ENCODE data around the gene BMP7. TPM values are rescaled to one million over a fixed set of nuclear protein-coding genes. Genes with fewer than 3 reads are reported as not detected.

BMP7 gene
- total and polyA plus RNA-seq, 2 experiments from 2014 or later = 15.9 to 22.8 TPM

GRCh38 chr20:57124800-57125517 lies 141.5 kb downstream of the BMP7 start (continued):
- TF ChIP-seq NANOG (IDR thresholded peaks at IDR 0.05; ENCODE audit: borderline replicate concordance) = no peak
- no peak for TF ChIP-seq ZNF114 (CRISPR knock-in tag; IDR thresholded peaks at IDR 0.05)
- no peak for TF ChIP-seq ZNF331 (CRISPR knock-in tag; IDR thresholded peaks at IDR 0.05; ENCODE audit: low read depth)
- no peak for TF ChIP-seq STAT1 (IDR thresholded peaks at IDR 0.05; ENCODE audit: unreplicated experiment)
- TF ChIP-seq EZH2phosphoT487 (IDR thresholded peaks at IDR 0.05; ENCODE audit: unreplicated experiment) = no peak

- Histone ChIP-seq H3K4me1 (ENCODE audit: insufficient read depth) (peaks cover 6% of the 10 kb centered on the region), H2AFZ (no peak overlapping the region), H3F3A (replicated peaks; ENCODE audit: low read depth) (no peaks in the 10 kb centered on the region), H3K4me3 (no peak overlapping the region), H3K27me3 (ENCODE audit: insufficient read depth) (no peaks in the 10 kb centered on the region), H3K36me3 (ENCODE audit: insufficient read depth) (no peaks in the 10 kb centered on the region), H3K9me2 (ENCODE audit: insufficient read depth) (no peaks in the 10 kb centered on the region; the same call in 1 of the 2 replicates), H3K4me2 (no peak overlapping the region), H3K27ac (ENCODE audit: low read depth) (no peak overlapping the region), H4K20me1 (replicated peaks; ENCODE audit: insufficient read depth) (no peaks in the 10 kb centered on the region), H3K79me2 (replicated peaks; ENCODE audit: insufficient read depth) (no peaks in the 10 kb centered on the region)
- H3K4me1 Mint-ChIP-seq = peaks cover 19% of the 10 kb centered on the region
- H3K27ac Mint-ChIP-seq = no peak overlapping the region
- H3K4me3 Mint-ChIP-seq = no peak overlapping the region
- no peak for TF ChIP-seq ETS1 (IDR thresholded peaks at IDR 0.05)
- TF ChIP-seq, protein P1, sequence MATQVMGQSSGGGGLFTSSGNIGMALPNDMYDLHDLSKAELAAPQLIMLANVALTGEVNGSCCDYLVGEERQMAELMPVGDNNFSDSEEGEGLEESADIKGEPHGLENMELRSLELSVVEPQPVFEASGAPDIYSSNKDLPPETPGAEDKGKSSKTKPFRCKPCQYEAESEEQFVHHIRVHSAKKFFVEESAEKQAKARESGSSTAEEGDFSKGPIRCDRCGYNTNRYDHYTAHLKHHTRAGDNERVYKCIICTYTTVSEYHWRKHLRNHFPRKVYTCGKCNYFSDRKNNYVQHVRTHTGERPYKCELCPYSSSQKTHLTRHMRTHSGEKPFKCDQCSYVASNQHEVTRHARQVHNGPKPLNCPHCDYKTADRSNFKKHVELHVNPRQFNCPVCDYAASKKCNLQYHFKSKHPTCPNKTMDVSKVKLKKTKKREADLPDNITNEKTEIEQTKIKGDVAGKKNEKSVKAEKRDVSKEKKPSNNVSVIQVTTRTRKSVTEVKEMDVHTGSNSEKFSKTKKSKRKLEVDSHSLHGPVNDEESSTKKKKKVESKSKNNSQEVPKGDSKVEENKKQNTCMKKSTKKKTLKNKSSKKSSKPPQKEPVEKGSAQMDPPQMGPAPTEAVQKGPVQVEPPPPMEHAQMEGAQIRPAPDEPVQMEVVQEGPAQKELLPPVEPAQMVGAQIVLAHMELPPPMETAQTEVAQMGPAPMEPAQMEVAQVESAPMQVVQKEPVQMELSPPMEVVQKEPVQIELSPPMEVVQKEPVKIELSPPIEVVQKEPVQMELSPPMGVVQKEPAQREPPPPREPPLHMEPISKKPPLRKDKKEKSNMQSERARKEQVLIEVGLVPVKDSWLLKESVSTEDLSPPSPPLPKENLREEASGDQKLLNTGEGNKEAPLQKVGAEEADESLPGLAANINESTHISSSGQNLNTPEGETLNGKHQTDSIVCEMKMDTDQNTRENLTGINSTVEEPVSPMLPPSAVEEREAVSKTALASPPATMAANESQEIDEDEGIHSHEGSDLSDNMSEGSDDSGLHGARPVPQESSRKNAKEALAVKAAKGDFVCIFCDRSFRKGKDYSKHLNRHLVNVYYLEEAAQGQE (IDR thresholded peaks at IDR 0.05; ENCODE audit: unreplicated experiment) = no peak
- TF ChIP-seq NANOG (IDR thresholded peaks at IDR 0.05; ENCODE audit: borderline replicate concordance) = no peak
- TF ChIP-seq, protein P2, sequence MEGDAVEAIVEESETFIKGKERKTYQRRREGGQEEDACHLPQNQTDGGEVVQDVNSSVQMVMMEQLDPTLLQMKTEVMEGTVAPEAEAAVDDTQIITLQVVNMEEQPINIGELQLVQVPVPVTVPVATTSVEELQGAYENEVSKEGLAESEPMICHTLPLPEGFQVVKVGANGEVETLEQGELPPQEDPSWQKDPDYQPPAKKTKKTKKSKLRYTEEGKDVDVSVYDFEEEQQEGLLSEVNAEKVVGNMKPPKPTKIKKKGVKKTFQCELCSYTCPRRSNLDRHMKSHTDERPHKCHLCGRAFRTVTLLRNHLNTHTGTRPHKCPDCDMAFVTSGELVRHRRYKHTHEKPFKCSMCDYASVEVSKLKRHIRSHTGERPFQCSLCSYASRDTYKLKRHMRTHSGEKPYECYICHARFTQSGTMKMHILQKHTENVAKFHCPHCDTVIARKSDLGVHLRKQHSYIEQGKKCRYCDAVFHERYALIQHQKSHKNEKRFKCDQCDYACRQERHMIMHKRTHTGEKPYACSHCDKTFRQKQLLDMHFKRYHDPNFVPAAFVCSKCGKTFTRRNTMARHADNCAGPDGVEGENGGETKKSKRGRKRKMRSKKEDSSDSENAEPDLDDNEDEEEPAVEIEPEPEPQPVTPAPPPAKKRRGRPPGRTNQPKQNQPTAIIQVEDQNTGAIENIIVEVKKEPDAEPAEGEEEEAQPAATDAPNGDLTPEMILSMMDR (conservative IDR thresholded peaks at IDR 0.05; ENCODE audit: low read depth in 2 of 2) = no peak
- TF ChIP-seq POLR2AphosphoS5 (IDR thresholded peaks at IDR 0.05; ENCODE audit: low read depth) = no peak
- no peak for TF ChIP-seq CREB1 (CRISPR knock-in tag; IDR thresholded peaks at IDR 0.05; ENCODE audit: low read depth)
- TF ChIP-seq JUNB (IDR thresholded peaks at IDR 0.05; ENCODE audit: unreplicated experiment) = no peak
- TF ChIP-seq STAT1 (IDR thresholded peaks at IDR 0.05; ENCODE audit: unreplicated experiment) = no peak
- no peak for TF ChIP-seq ZNF331 (CRISPR knock-in tag; IDR thresholded peaks at IDR 0.05; ENCODE audit: low read depth)
- TF ChIP-seq EZH2 (IDR thresholded peaks at IDR 0.05; ENCODE audit: low read depth, unreplicated experiment) = no peak
- TF ChIP-seq EZH2phosphoT487 (IDR thresholded peaks at IDR 0.05; ENCODE audit: unreplicated experiment) = no peak
- peaks cover 6% of the 10 kb centered on the region for H3K27me3 Mint-ChIP-seq (ENCODE audit: insufficient read depth, low read depth, poor library complexity)
- H3K36me3 Mint-ChIP-seq (ENCODE audit: low read depth) = no peaks in the 10 kb centered on the region
- ATAC-seq = no peak
- peaks cover 2% of the 10 kb centered on the region for H3K9me3 Mint-ChIP-seq
- DNase-seq (ENCODE audit: low spot score) = no peak
These were observed 142.1 kb downstream of the BMP7 start for GRCh38 chr20:57124366-57124765.

Data from GM23338 (cell line).